Mesenchymal stem cell (in vitro differentiated cells and primary cell): Measurements from ENCODE around the gene ITFG1.
A peak's percentile ranks its signal among the peaks of the same experiment; 100 is the strongest.

Source experiments
- DNase-seq: peaks from one replicate; pipeline ENCODE4 v3.0.0-alpha.2; 2013
- H2AFZ ChIP-seq: one replicate; pipeline ENCODE4 v1.6.1; 2013; ENCODE audit warnings: low read depth, mild to moderate bottlenecking, control low read depth, inconsistent platforms, low read length, moderate library complexity
- H2AK5ac ChIP-seq: 2 replicates; pipeline ENCODE4 v1.6.1; 2013; ENCODE audit warnings: low read length, moderate library complexity, mild to moderate bottlenecking, inconsistent platforms; ENCODE audit not compliant: severe bottlenecking
- H2BK120ac ChIP-seq: one replicate; pipeline ENCODE4 v1.6.1; 2013; ENCODE audit warnings: low read depth, mild to moderate bottlenecking, inconsistent platforms, low read length, moderate library complexity
- H2BK12ac ChIP-seq, 2 experiments: one replicate each; pipeline ENCODE4 v1.6.1; 2013; ENCODE audit warnings: inconsistent platforms in 2 of 2, low read length in 2 of 2, mild to moderate bottlenecking in 2 of 2, moderate library complexity in 2 of 2, control low read depth in 1 of 2
- H2BK15ac ChIP-seq: one replicate; pipeline ENCODE4 v1.6.1; 2013; ENCODE audit warnings: mild to moderate bottlenecking, low read depth, inconsistent platforms; ENCODE audit not compliant: poor library complexity, severe bottlenecking
- H2BK5ac ChIP-seq: 2 replicates; pipeline ENCODE4 v1.6.1; 2013; ENCODE audit warnings: low read depth, mild to moderate bottlenecking, low read length, control low read depth, inconsistent platforms; ENCODE audit not compliant: poor library complexity, severe bottlenecking
- H3K14ac ChIP-seq, 2 experiments: one replicate each; pipeline ENCODE4 v1.6.1; 2013; ENCODE audit warnings: inconsistent platforms in 2 of 2, low read length in 2 of 2, control low read depth in 1 of 2, mild to moderate bottlenecking in 1 of 2, moderate library complexity in 1 of 2
- H3K18ac ChIP-seq, 2 experiments: one replicate each; pipeline ENCODE4 v1.6.1; 2013; ENCODE audit warnings: inconsistent platforms in 2 of 2, low read length in 2 of 2, control low read depth in 1 of 2, low read depth in 1 of 2, mild to moderate bottlenecking in 1 of 2
- H3K23ac ChIP-seq, 2 experiments: one replicate each; pipeline ENCODE4 v1.6.1; 2013; ENCODE audit warnings: inconsistent platforms in 2 of 2, low read length in 2 of 2, mild to moderate bottlenecking in 2 of 2, moderate library complexity in 2 of 2, control low read depth in 1 of 2
- H3K27ac ChIP-seq: 2 replicates; pipeline ENCODE4 v1.5.1; 2013; ENCODE audit warnings: mild to moderate bottlenecking, moderate library complexity, low read length, control low read depth, inconsistent platforms; ENCODE audit not compliant: poor library complexity, severe bottlenecking
- H3K27me3 ChIP-seq, 2 experiments: 2 replicates each; pipeline versions ENCODE4 v1.6.1 to v1.7.0; 2013; ENCODE audit warnings: low read length in 2 of 2, mild to moderate bottlenecking in 2 of 2, moderate library complexity in 2 of 2, control low read depth in 1 of 2, inconsistent platforms in 1 of 2; ENCODE audit not compliant: control insufficient read depth in 1 of 2, insufficient read depth in 1 of 2
- H3K36me3 ChIP-seq, 2 experiments: 2 replicates each; pipeline versions ENCODE4 v1.6.1 to v1.7.0; 2013; ENCODE audit warnings: low read length in 2 of 2, control low read depth in 1 of 2, inconsistent platforms in 1 of 2, low read depth in 1 of 2, mild to moderate bottlenecking in 1 of 2; ENCODE audit not compliant: insufficient read depth in 2 of 2, control insufficient read depth in 1 of 2
- H3K4ac ChIP-seq, 2 experiments: one replicate each; pipeline ENCODE4 v1.6.1; 2013; ENCODE audit warnings: inconsistent platforms in 2 of 2, low read length in 2 of 2, mild to moderate bottlenecking in 2 of 2, moderate library complexity in 2 of 2, control low read depth in 1 of 2, low read depth in 1 of 2
- H3K4me1 ChIP-seq: 2 replicates; pipeline ENCODE4 v1.6.1; 2013; ENCODE audit warnings: low read depth, low read length, control low read depth; ENCODE audit not compliant: control insufficient read depth, insufficient read depth
- H3K4me2 ChIP-seq: 2 replicates; pipeline ENCODE4 v1.6.1; 2013; ENCODE audit warnings: low read length, mild to moderate bottlenecking, inconsistent platforms; ENCODE audit not compliant: poor library complexity, severe bottlenecking
- H3K4me3 ChIP-seq, 2 experiments: 2 replicates each; pipeline versions ENCODE4 v1.5.1 to v1.7.0; 2013; ENCODE audit warnings: low read length in 2 of 2, mild to moderate bottlenecking in 2 of 2, control low read depth in 1 of 2, low read depth in 1 of 2; ENCODE audit not compliant: insufficient read depth in 1 of 2
- H3K79me1 ChIP-seq: replicated peaks from 2 replicates; pipeline ENCODE4 v1.6.1; 2013; ENCODE audit warnings: mild to moderate bottlenecking, control low read depth, low read length, inconsistent platforms; ENCODE audit not compliant: poor library complexity, severe bottlenecking
- H3K9ac ChIP-seq: 2 replicates; pipeline ENCODE4 v1.7.0; 2013; ENCODE audit warnings: mild to moderate bottlenecking, low read length, moderate library complexity
- H3K9me3 ChIP-seq: 2 replicates; pipeline ENCODE4 v1.7.0; 2013; ENCODE audit warnings: mild to moderate bottlenecking, low read length; ENCODE audit not compliant: control insufficient read depth
- H4K8ac ChIP-seq: one replicate; pipeline ENCODE4 v1.6.1; 2013; ENCODE audit warnings: inconsistent platforms, mild to moderate bottlenecking, low read length, moderate library complexity
- H4K91ac ChIP-seq: one replicate; pipeline ENCODE4 v1.6.1; 2013; ENCODE audit warnings: mild to moderate bottlenecking, low read length, inconsistent platforms
- WGBS: methylation state at CpG from one replicate; pipeline ENCODE4 v1.1.7; 2013; ENCODE audit warnings: mixed read lengths; 5-methylcytosine and 5-hydroxymethylcytosine counted together

Gene ITFG1

GRCh38 chr16:47228241-47228640 is 232.6 kb downstream of the ITFG1 start:
- no peak overlapping the region for H3K18ac ChIP-seq
- peaks cover 3% of the 10 kb centered on the region for H3K9me3 ChIP-seq
- H3K23ac ChIP-seq = no peak overlapping the region
- no peak overlapping the region for H3K4ac ChIP-seq
- no peak overlapping the region for H2BK12ac ChIP-seq
- no peak overlapping the region for H2AK5ac ChIP-seq
- no peak overlapping the region for H4K91ac ChIP-seq
- H2AFZ ChIP-seq = no peak overlapping the region
- no peak overlapping the region for H3K4me3 ChIP-seq
- no peak overlapping the region for H3K4me2 ChIP-seq
- H3K14ac ChIP-seq = no peak overlapping the region
- DNase-seq = no peak
- no peaks in the 10 kb centered on the region for H3K27me3 ChIP-seq
- H3K4me1 ChIP-seq = no peaks in the 10 kb centered on the region
- no peak overlapping the region for H2BK5ac ChIP-seq
- H3K27ac ChIP-seq = no peak overlapping the region
- H2BK15ac ChIP-seq = no peak overlapping the region
- H3K36me3 ChIP-seq = peaks cover 3 to 23% of the 10 kb centered on the region in 2 experiments
- no peak overlapping the region for H3K9ac ChIP-seq
- WGBS = 99% methylated on average over 7 of the region's 7 CpGs
- H3K79me1 ChIP-seq = no peaks in the 10 kb centered on the region
- H2BK120ac ChIP-seq = no peak overlapping the region
- no peak overlapping the region for H4K8ac ChIP-seq

- Histone ChIP-seq H3K27ac (no peak overlapping the region), H2BK15ac (no peak overlapping the region), H3K4me3 (no peak overlapping the region), H2BK5ac (no peak overlapping the region), H4K8ac (no peak overlapping the region), H3K14ac (no peak overlapping the region), H2AFZ (no peak overlapping the region), H3K4me2 (no peak overlapping the region), H3K27me3 (no peaks in the 10 kb centered on the region), H3K9ac (no peak overlapping the region), H2BK12ac (no peak overlapping the region), H3K23ac (no peak overlapping the region), H3K79me1 (no peaks in the 10 kb centered on the region), H3K18ac (no peak overlapping the region), H3K4ac (no peak overlapping the region), H3K9me3 (peaks cover 2% of the 10 kb centered on the region), H4K91ac (no peak overlapping the region), H2BK120ac (no peak overlapping the region), H2AK5ac (no peak overlapping the region), H3K36me3 (peaks cover 0 to 33% of the 10 kb centered on the region in 2 experiments), H3K4me1 (no peaks in the 10 kb centered on the region)
- peak; percentile 42 for DNase-seq
- WGBS = no CpG with 5 or more reads among the region's 2 CpGs
Measured at GRCh38 chr16:47213761-47214440, 247.0 kb downstream of the ITFG1 start.

- peaks cover 0 to 14% of the 10 kb centered on the region in 2 experiments for H3K36me3 ChIP-seq
- H4K8ac ChIP-seq = no peak overlapping the region
- no peak overlapping the region for H3K4me2 ChIP-seq
- no peak overlapping the region for H3K4me3 ChIP-seq
- no peak overlapping the region for H2BK12ac ChIP-seq
- no peaks in the 10 kb centered on the region for H3K9me3 ChIP-seq
- H3K23ac ChIP-seq = no peak overlapping the region
- DNase-seq = peak; percentile 7
- no peak overlapping the region for H3K9ac ChIP-seq
- no peak overlapping the region for H3K18ac ChIP-seq
- no peak overlapping the region for H3K14ac ChIP-seq
- no peak overlapping the region for H3K27ac ChIP-seq
- no peak overlapping the region for H4K91ac ChIP-seq
- no peak overlapping the region for H2BK5ac ChIP-seq
- WGBS = 83% methylated on average over 1 of the region's 4 CpGs
- H3K4ac ChIP-seq = no peak overlapping the region
- H2BK120ac ChIP-seq = no peak overlapping the region
- H3K79me1 ChIP-seq = no peaks in the 10 kb centered on the region
- H3K4me1 ChIP-seq = no peaks in the 10 kb centered on the region
- no peaks in the 10 kb centered on the region for H3K27me3 ChIP-seq
- no peak overlapping the region for H2BK15ac ChIP-seq
- H2AK5ac ChIP-seq = no peak overlapping the region
- H2AFZ ChIP-seq = no peak overlapping the region
Measured at GRCh38 chr16:47211218-47211617, 249.6 kb downstream of the ITFG1 start.

- 90% methylated on average over 4 of the region's 4 CpGs for WGBS
- Histone ChIP-seq H2BK12ac (no peak overlapping the region), H2AFZ (no peak overlapping the region), H4K8ac (no peak overlapping the region), H2AK5ac (no peak overlapping the region), H3K79me1 (peaks cover under 1% of the 10 kb centered on the region), H3K27me3 (no peaks in the 10 kb centered on the region), H3K18ac (no peak overlapping the region), H3K4me3 (no peak overlapping the region), H3K23ac (no peak overlapping the region), H3K27ac (no peak overlapping the region), H3K4me1 (no peaks in the 10 kb centered on the region), H3K9ac (no peak overlapping the region), H3K9me3 (no peaks in the 10 kb centered on the region), H4K91ac (no peak overlapping the region), H3K14ac (no peak overlapping the region), H3K4me2 (no peak overlapping the region), H3K36me3 (no peaks in the 10 kb centered on the region), H2BK120ac (no peak overlapping the region), H2BK15ac (no peak overlapping the region), H2BK5ac (no peak overlapping the region), H3K4ac (no peak overlapping the region)
- DNase-seq = no peak
Measured at GRCh38 chr16:47204736-47205504, 255.9 kb downstream of the ITFG1 start.
